ENCODE measurements around the gene RHBDD3.

DNA sequence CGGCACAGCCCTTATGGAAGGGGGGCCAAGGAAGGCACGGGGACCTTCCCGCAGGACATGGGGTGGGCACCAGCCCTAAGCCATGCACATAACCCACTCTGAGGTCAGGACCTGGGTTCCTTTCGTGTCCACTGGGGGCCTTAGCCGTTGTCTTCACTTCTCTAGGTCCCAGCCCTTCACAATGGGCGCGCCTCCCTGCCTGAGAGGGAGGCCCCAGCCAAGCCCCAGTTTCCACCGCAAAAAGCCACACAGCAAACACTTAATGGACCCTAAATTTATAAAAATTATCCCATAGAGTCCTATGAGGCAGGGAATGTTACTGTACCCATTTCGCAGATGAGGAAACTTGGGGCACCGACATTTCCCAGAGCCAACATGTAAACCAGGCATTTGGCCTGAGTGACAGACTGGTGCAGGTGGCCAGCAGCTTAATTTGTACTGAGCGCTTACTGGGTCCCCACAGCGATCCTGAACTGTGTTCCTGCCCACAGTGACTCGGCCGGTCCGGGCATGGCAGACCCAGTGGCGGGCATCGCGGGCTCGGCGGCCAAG, 39.9 kb upstream of the RHBDD3 start:
- TF ChIP-seq CTCF (IDR thresholded peaks at IDR 0.05) = no peak
- TF ChIP-seq POLR2A (IDR thresholded peaks at IDR 0.05) = no peak
